GM04503 (cell line): Measurements from ENCODE around the gene AGAP1.

ENCODE experiments used
- DNase-seq: peaks from one replicate; pipeline ENCODE4 v3.0.0-alpha.2; 2012; ENCODE audit warnings: low read depth

The AGAP1 gene

GRCh38 chr2:235569837-235570236, 76.0 kb downstream of the AGAP1 start:
- DNase-seq, result no peak

GRCh38 chr2:235570256-235570655, 76.4 kb downstream of the AGAP1 start:
- peak; percentile 42 for DNase-seq

GRCh38 chr2:235570966-235571692, 77.3 kb downstream of the AGAP1 start:
- no peak for DNase-seq

GRCh38 chr2:235572592-235572991, 78.7 kb downstream of the AGAP1 start:
- DNase-seq, result no peak

GRCh38 chr2:235573331-235574221, 79.7 kb downstream of the AGAP1 start:
- DNase-seq, result no peak

GRCh38 chr2:235575431-235575830, 81.6 kb downstream of the AGAP1 start:
- no peak for DNase-seq

GRCh38 chr2:235575904-235576303, 82.1 kb downstream of the AGAP1 start:
- no peak for DNase-seq

GRCh38 chr2:235576337-235576910, 82.6 kb downstream of the AGAP1 start:
- no peak for DNase-seq

- DNase-seq, result no peak
These were observed 83.8 kb downstream of the AGAP1 start for GRCh38 chr2:235577404-235578330.

- DNase-seq, result no peak
These were observed 85.3 kb downstream of the AGAP1 start for GRCh38 chr2:235579128-235579527.

GRCh38 chr2:235580426-235581157, 86.7 kb downstream of the AGAP1 start:
- DNase-seq, result no peak

GRCh38 chr2:235582081-235582686, 88.3 kb downstream of the AGAP1 start:
- no peak for DNase-seq

GRCh38 chr2:235582729-235583128, 88.9 kb downstream of the AGAP1 start:
- DNase-seq, result no peak

- no peak for DNase-seq
These were observed 89.3 kb downstream of the AGAP1 start for GRCh38 chr2:235583144-235583543.

- DNase-seq, result no peak
These were observed 90.2 kb downstream of the AGAP1 start for GRCh38 chr2:235583925-235584637.

GRCh38 chr2:235584638-235585007, 90.8 kb downstream of the AGAP1 start:
- no peak for DNase-seq

GRCh38 chr2:235587202-235587601, 93.4 kb downstream of the AGAP1 start:
- no peak for DNase-seq

GRCh38 chr2:235588750-235589149, 94.9 kb downstream of the AGAP1 start:
- no peak for DNase-seq

GRCh38 chr2:235591231-235591730, 97.4 kb downstream of the AGAP1 start:
- no peak for DNase-seq

GRCh38 chr2:235591921-235592320, 98.1 kb downstream of the AGAP1 start:
- no peak for DNase-seq
